Chondrocyte (in vitro differentiated cells): ENCODE results near the gene AGRP. TPM values are rescaled to one million over a fixed set of nuclear protein-coding genes. Genes with fewer than 3 reads are reported as not detected.
A peak's percentile ranks its signal among the peaks of the same experiment; 100 is the strongest.

Source experiments
- DNase-seq: peaks from one replicate; pipeline ENCODE4 v3.0.0; 2021; ENCODE audit warnings: mixed read lengths, low spot score
- H3K27ac Mint-ChIP-seq: one replicate; pipeline ENCODE4 v1.8.0; 2021; ENCODE audit warnings: mild to moderate bottlenecking, moderate library complexity, mixed read lengths; ENCODE audit not compliant: unreplicated experiment
- H3K27me3 Mint-ChIP-seq: 2 replicates; pipeline ENCODE4 v1.8.0; 2021; ENCODE audit warnings: low read depth, mixed read lengths
- H3K36me3 Mint-ChIP-seq: 2 replicates; pipeline ENCODE4 v1.8.0; 2021; ENCODE audit warnings: low read depth, mixed read lengths
- H3K4me1 Mint-ChIP-seq: 2 replicates; pipeline ENCODE4 v1.8.0; 2021; ENCODE audit warnings: low read depth, mild to moderate bottlenecking, mixed read lengths
- H3K4me3 Mint-ChIP-seq: one replicate; pipeline ENCODE4 v1.8.0; 2021; ENCODE audit warnings: mild to moderate bottlenecking, moderate library complexity, mixed read lengths; ENCODE audit not compliant: unreplicated experiment
- H3K9me3 Mint-ChIP-seq: 2 replicates; pipeline ENCODE4 v1.8.0; 2021; ENCODE audit warnings: low read depth, mixed read lengths
- CTCF ChIP-seq: fragments of 200-600 bp; sonication (generic); IDR thresholded peaks from 2 replicates; pipeline ENCODE4 v1.5.0; 2021; ENCODE audit warnings: antibody characterized with exemption, mild to moderate bottlenecking, moderate library complexity
- long read RNA-seq: library from polyadenylated mRNA; stranded (forward); transcript quantifications from one replicate; pipeline ENCODE4 v2.0.0, GENCODE V29; 2021
- total RNA-seq: library from RNA; stranded (reverse); gene quantifications from 3 replicates; pipeline ENCODE4 v1.2.1, GENCODE V29; 2021

Gene AGRP
- not detected in 3 replicates for total RNA-seq
- long read RNA-seq, partial matches to known transcripts, result 0 of 1 reads
- long read RNA-seq, other reads (novel, unspliced or antisense), result 1 of 1 reads

- Mint-ChIP-seq H3K4me3 (peak within 1 kb of the TSS; percentile 100), H3K9me3 (no peaks in the 10 kb centered on the region)
Measured at GRCh38 chr16:67483150-67483549, at the start of gene AGRP. TSS of gene AGRP (minus strand) at chr16:67483547. CDS start at chr16:67483398, 149 bp downstream.

GRCh38 chr16:67531247-67531646 is 47.9 kb upstream of the AGRP start:
- Mint-ChIP-seq H3K36me3 (peaks cover 3% of the 10 kb centered on the region), H3K27me3 (no peaks in the 10 kb centered on the region), H3K9me3 (no peaks in the 10 kb centered on the region), H3K4me1 (peaks cover 50% of the 10 kb centered on the region), H3K4me3 (peak overlapping the region; percentile 47), H3K27ac (peak overlapping the region; percentile 80)
- DNase-seq, result no peak
- no peak for TF ChIP-seq CTCF

More at GRCh38 chr16:67483150-67483549, at the start of gene AGRP:
- peaks cover 29% of the 10 kb centered on the region for H3K4me1 Mint-ChIP-seq
- H3K36me3 Mint-ChIP-seq, result peaks cover 3% of the 10 kb centered on the region
- no peak within 1 kb of the TSS for H3K27ac Mint-ChIP-seq
- H3K27me3 Mint-ChIP-seq, result no peaks in the 10 kb centered on the region
- DNase-seq, result no peak
- TF ChIP-seq CTCF, result no peak

GRCh38 chr16:67530013-67530939 is 46.9 kb upstream of the AGRP start:
- Mint-ChIP-seq H3K4me1 (peaks cover 44% of the 10 kb centered on the region), H3K9me3 (no peaks in the 10 kb centered on the region), H3K27ac (peak overlapping the region; percentile 96), H3K27me3 (no peaks in the 10 kb centered on the region), H3K36me3 (peaks cover 3% of the 10 kb centered on the region), H3K4me3 (peak overlapping the region; percentile 96)
- TF ChIP-seq CTCF, result no peak
- no peak for DNase-seq

- peak overlapping the region; percentile 96 for H3K27ac Mint-ChIP-seq
- no peak for TF ChIP-seq CTCF
- H3K36me3 Mint-ChIP-seq, result peaks cover 3% of the 10 kb centered on the region
- H3K9me3 Mint-ChIP-seq, result no peaks in the 10 kb centered on the region
- no peaks in the 10 kb centered on the region for H3K27me3 Mint-ChIP-seq
- H3K4me3 Mint-ChIP-seq, result peak overlapping the region; percentile 96
- DNase-seq, result no peak
- H3K4me1 Mint-ChIP-seq, result peaks cover 42% of the 10 kb centered on the region
Measured at GRCh38 chr16:67529582-67530012, 46.2 kb upstream of the AGRP start.

- Mint-ChIP-seq H3K9me3 (no peaks in the 10 kb centered on the region), H3K27me3 (no peaks in the 10 kb centered on the region), H3K27ac (peak overlapping the region; percentile 96), H3K4me3 (peak overlapping the region; percentile 96), H3K36me3 (peaks cover 3% of the 10 kb centered on the region), H3K4me1 (peaks cover 42% of the 10 kb centered on the region)
- DNase-seq, result no peak
- peak; percentile 17 for TF ChIP-seq CTCF
Measured at GRCh38 chr16:67528870-67529581, 45.7 kb upstream of the AGRP start.
